Measurements from ENCODE around the gene EIF3A.

- TF ChIP-seq, protein P1, sequence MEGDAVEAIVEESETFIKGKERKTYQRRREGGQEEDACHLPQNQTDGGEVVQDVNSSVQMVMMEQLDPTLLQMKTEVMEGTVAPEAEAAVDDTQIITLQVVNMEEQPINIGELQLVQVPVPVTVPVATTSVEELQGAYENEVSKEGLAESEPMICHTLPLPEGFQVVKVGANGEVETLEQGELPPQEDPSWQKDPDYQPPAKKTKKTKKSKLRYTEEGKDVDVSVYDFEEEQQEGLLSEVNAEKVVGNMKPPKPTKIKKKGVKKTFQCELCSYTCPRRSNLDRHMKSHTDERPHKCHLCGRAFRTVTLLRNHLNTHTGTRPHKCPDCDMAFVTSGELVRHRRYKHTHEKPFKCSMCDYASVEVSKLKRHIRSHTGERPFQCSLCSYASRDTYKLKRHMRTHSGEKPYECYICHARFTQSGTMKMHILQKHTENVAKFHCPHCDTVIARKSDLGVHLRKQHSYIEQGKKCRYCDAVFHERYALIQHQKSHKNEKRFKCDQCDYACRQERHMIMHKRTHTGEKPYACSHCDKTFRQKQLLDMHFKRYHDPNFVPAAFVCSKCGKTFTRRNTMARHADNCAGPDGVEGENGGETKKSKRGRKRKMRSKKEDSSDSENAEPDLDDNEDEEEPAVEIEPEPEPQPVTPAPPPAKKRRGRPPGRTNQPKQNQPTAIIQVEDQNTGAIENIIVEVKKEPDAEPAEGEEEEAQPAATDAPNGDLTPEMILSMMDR (IDR thresholded peaks at IDR 0.05; ENCODE audit: control extremely low read depth in 1 of 3, insufficient read depth in 1 of 3, low read depth in 1 of 3, low read length in 3 of 3) = no peak
- TF ChIP-seq POLR2A (IDR thresholded peaks at IDR 0.05; ENCODE audit: control extremely low read depth in 1 of 2, low read depth in 2 of 2, low read length in 2 of 2) (no peak), BRCA1 (IDR thresholded peaks at IDR 0.05; ENCODE audit: low read depth, low read length) (no peak), KDM4A (IDR thresholded peaks at IDR 0.05; ENCODE audit: low read depth, low read length, severe bottlenecking) (no peak), KDM5A (IDR thresholded peaks at IDR 0.05; ENCODE audit: low read length) (no peak), JUND (IDR thresholded peaks at IDR 0.05; ENCODE audit: low read length) (no peak), POLR2AphosphoS5 (IDR thresholded peaks at IDR 0.05; ENCODE audit: low read depth, low read length) (no peak), ATF3 (IDR thresholded peaks at IDR 0.05; ENCODE audit: insufficient read depth, low read depth, low read length) (no peak), KDM1A (IDR thresholded peaks at IDR 0.05; ENCODE audit: borderline replicate concordance, low read length) (no peak), CBX5 (IDR thresholded peaks at IDR 0.05; ENCODE audit: low read depth, low read length) (no peak), EZH2 (IDR thresholded peaks at IDR 0.05; ENCODE audit: low read depth, low read length, severe bottlenecking) (no peak)
- TF ChIP-seq, protein P2, sequence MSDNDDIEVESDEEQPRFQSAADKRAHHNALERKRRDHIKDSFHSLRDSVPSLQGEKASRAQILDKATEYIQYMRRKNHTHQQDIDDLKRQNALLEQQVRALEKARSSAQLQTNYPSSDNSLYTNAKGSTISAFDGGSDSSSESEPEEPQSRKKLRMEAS (IDR thresholded peaks at IDR 0.05) = no peak
Observed at GRCh38 chr10:119055472-119055871, 25.1 kb downstream of the EIF3A start.
